BE2C (cell line): ENCODE data around the gene RASL10B.

Experiments used
- DNase-seq: peaks from one replicate; pipeline ENCODE4 v3.0.0-alpha.2; 2020
- H3K27me3 ChIP-seq: fragments of 250-450 bp; sonication (Bioruptor Pico); 2 replicates; pipeline ENCODE4 v1.5.1; 2020; ENCODE audit warnings: mild to moderate bottlenecking
- H3K36me3 ChIP-seq: fragments of 250-450 bp; sonication (Bioruptor Pico); 2 replicates; pipeline ENCODE4 v1.5.1; 2020; ENCODE audit warnings: mild to moderate bottlenecking
- H3K4me1 ChIP-seq: fragments of 250-450 bp; sonication (Bioruptor Pico); 2 replicates; pipeline ENCODE4 v1.5.1; 2020
- H3K4me3 ChIP-seq: 2 replicates; pipeline ENCODE4 v1.5.1; 2011; ENCODE audit warnings: low read depth, low read length
- H3K9me3 ChIP-seq: fragments of 250-450 bp; sonication (Bioruptor Pico); 2 replicates; pipeline ENCODE4 v1.5.1; 2020
- CTCF ChIP-seq: IDR thresholded peaks from 2 replicates; pipeline ENCODE4 v1.5.1; 2012; ENCODE audit warnings: mild to moderate bottlenecking, low read depth, low read length

RASL10B gene

DNA sequence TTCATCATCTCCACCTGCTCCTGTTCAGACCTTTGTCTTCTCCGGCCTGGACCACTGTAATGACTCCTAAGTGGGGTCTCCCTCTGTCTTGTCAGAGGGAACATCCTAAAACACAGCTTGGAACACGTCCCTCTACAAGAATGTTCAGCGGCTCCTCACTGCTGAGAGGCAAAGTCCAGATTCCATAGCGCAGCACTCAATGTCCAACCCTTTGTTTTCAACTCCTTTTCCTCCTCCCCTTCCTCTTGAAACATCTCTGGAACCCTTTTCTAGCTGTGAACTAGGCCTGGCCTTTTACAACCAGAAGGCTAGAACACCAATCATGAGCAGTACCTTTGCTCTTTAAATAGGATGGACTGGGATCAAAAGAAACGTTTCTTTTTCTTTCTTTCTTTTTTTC lies 30.2 kb downstream of the RASL10B start:
- Histone ChIP-seq H3K4me3 (no peak overlapping the region), H3K36me3 (no peaks in the 10 kb centered on the region), H3K4me1 (peaks cover 7% of the 10 kb centered on the region), H3K27me3 (no peaks in the 10 kb centered on the region), H3K9me3 (no peaks in the 10 kb centered on the region)
- DNase-seq: no peak
- TF ChIP-seq CTCF: no peak

DNA sequence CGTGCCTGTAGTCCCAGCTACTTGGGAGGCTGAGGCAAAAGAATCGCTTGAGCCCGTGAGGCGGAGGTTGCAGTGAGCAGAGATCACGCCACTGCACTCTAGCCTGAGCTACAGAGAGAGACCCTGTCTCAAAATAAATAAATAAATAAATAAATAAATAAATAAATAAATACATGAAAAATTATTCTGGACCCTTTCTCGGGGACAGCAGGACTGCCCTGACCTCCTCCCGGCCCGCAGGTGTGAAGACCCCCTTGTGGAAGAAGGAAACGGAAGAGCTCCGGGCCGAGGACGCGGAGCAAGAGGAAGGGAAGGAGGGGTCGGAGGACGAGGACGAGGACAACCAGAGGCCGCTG lies 32.3 kb downstream of the RASL10B start:
- Histone ChIP-seq H3K9me3 (no peaks in the 10 kb centered on the region), H3K4me1 (peaks cover 7% of the 10 kb centered on the region), H3K36me3 (no peaks in the 10 kb centered on the region), H3K27me3 (no peaks in the 10 kb centered on the region), H3K4me3 (peak overlapping the region; percentile 72)
- no peak for TF ChIP-seq CTCF
- DNase-seq: no peak

- Histone ChIP-seq H3K36me3 (no peaks in the 10 kb centered on the region), H3K4me1 (peaks cover 7% of the 10 kb centered on the region), H3K4me3 (peak overlapping the region; percentile 72), H3K9me3 (no peaks in the 10 kb centered on the region), H3K27me3 (no peaks in the 10 kb centered on the region)
- peak; percentile 95 for DNase-seq
- TF ChIP-seq CTCF: peak; percentile 83
These were observed 32.9 kb downstream of the RASL10B start for GRCh38 chr17:35764123-35764991.

- no peak for DNase-seq
- H3K27me3 ChIP-seq: no peaks in the 10 kb centered on the region
- H3K4me3 ChIP-seq: peak overlapping the region; percentile 72
- peaks cover 7% of the 10 kb centered on the region for H3K4me1 ChIP-seq
- H3K9me3 ChIP-seq: no peaks in the 10 kb centered on the region
- no peaks in the 10 kb centered on the region for H3K36me3 ChIP-seq
- TF ChIP-seq CTCF: no peak
These were observed 33.8 kb downstream of the RASL10B start for GRCh38 chr17:35765086-35765710.

DNA sequence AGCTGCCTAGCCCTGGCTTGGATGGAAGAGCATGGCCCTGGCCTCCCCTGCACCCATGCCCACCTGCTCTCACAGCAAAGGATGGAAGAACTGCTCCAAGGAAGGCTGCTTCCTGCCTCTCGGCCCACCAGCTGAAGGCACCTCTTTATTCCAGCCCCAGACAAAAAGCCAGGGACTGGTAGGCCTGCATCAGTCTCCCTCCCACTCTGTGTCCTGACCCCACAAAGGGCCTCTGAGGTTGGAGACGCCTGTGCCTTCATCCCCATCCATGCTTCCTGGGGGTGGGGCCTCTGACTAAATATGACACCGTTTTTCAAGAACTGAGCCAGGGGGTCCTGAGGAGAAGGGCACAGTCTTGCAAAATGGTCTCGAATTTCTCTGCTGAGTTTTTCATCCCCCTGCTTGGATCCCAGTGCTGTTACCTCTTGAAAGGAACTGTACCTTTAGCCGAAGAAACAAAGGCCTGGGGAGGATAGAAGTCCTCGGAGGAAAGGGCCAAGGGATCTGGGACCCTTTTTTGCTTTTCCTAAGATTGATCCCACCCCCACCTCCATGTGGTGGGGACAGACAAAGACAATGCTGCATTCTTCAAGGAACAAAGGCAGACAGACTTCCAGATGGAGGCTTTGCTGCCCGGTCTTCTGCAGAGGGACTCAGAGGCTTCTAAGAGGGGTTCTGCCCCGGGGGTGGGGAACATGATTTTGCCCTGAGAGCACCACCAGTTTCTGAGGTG lies 34.5 kb downstream of the RASL10B start:
- H3K36me3 ChIP-seq: no peaks in the 10 kb centered on the region
- no peak overlapping the region for H3K4me3 ChIP-seq
- H3K9me3 ChIP-seq: no peaks in the 10 kb centered on the region
- no peak for DNase-seq
- peaks cover 7% of the 10 kb centered on the region for H3K4me1 ChIP-seq
- TF ChIP-seq CTCF: no peak
- no peaks in the 10 kb centered on the region for H3K27me3 ChIP-seq
